Prostate gland (tissue), 2 donors: Measurements from ENCODE around the gene PSD2.

Experiments
- CTCF ChIP-seq, 4 experiments: fragments of 200-600 bp in 2 of 4; fragments of 450-650 bp in 2 of 4; sonication (generic) in 2 of 4; IDR thresholded peaks; 1 replicate in 3 of 4; 2 replicates in 1 of 4; pipeline ENCODE4 v1.5.1; 2016 to 2019; ENCODE audit warnings: antibody characterized with exemption in 4 of 4, mild to moderate bottlenecking in 2 of 4, moderate library complexity in 2 of 4
- POLR2A ChIP-seq: fragments of 450-650 bp; IDR thresholded peaks from one replicate; pipeline ENCODE4 v1.6.1; 2016; ENCODE audit warnings: antibody characterized with exemption, mild to moderate bottlenecking
- POLR2AphosphoS5 ChIP-seq: sonication (generic); formaldehyde crosslinking; IDR thresholded peaks from one replicate; pipeline ENCODE4 v1.6.1; 2017; ENCODE audit warnings: antibody characterized with exemption

GRCh38 chr5:139789116-139789844, 6.3 kb upstream of the PSD2 start:
- TF ChIP-seq CTCF (IDR thresholded peaks at IDR 0.05), result no peak
- TF ChIP-seq POLR2AphosphoS5, result no peak
- no peak for TF ChIP-seq POLR2A
